Keratinocyte (primary cell): ENCODE data around the gene CXorf66. TPM values are rescaled to one million over a fixed set of nuclear protein-coding genes. Genes with fewer than 3 reads are reported as not detected.

Experiments used
- DNase-seq: peaks from one replicate; pipeline ENCODE4 v3.0.0-alpha.2; 2011; ENCODE audit warnings: low read depth, missing footprints, low spot score
- FAIRE-seq: peaks from 2 replicates; lab custom pipeline; 2011; peaks lifted over from hg19 to GRCh38; lab: Jason Lieb, UNC
- H2AFZ ChIP-seq: 2 replicates; pipeline ENCODE4 v1.6.0; 2012; ENCODE audit warnings: low read length, control low read depth, inconsistent platforms; ENCODE audit not compliant: control insufficient read depth
- H3K27ac ChIP-seq: 2 replicates; pipeline ENCODE4 v1.5.1; 2011; ENCODE audit warnings: low read length; ENCODE audit not compliant: control insufficient read depth, insufficient read depth
- H3K27me3 ChIP-seq: 3 replicates; pipeline ENCODE4 v1.6.0; 2011; ENCODE audit warnings: low read length; ENCODE audit not compliant: control insufficient read depth, insufficient read depth; ENCODE audit errors: extremely low read depth
- H3K36me3 ChIP-seq, 2 experiments: 2 replicates in 1 of 2; 3 replicates in 1 of 2; pipeline ENCODE4 v1.5.1; 2011; ENCODE audit warnings: low read length in 2 of 2, mild to moderate bottlenecking in 1 of 2; ENCODE audit not compliant: control insufficient read depth in 2 of 2, insufficient read depth in 2 of 2; ENCODE audit errors: extremely low read depth in 1 of 2
- H3K4me1 ChIP-seq: 3 replicates; pipeline ENCODE4 v1.5.1; 2011; ENCODE audit warnings: low read length; ENCODE audit not compliant: control insufficient read depth, insufficient read depth; ENCODE audit errors: extremely low read depth
- H3K4me2 ChIP-seq: 3 replicates; pipeline ENCODE4 v1.6.0; 2011; ENCODE audit warnings: low read depth, low read length; ENCODE audit not compliant: control insufficient read depth, insufficient read depth; ENCODE audit errors: extremely low read depth
- H3K4me3 ChIP-seq, 3 experiments: fragments of 200-600 bp in 1 of 3; sonication (generic) in 1 of 3; 2 replicates in 2 of 3; 3 replicates in 1 of 3; pipeline ENCODE4 v1.5.1; 2011 to 2016; ENCODE audit warnings: low read length in 3 of 3, mild to moderate bottlenecking in 3 of 3, control low read depth in 2 of 3, inconsistent platforms in 1 of 3, low read depth in 1 of 3, mixed read lengths in 1 of 3, mixed run types in 1 of 3, moderate library complexity in 1 of 3; ENCODE audit not compliant: control insufficient read depth in 2 of 3, insufficient read depth in 2 of 3; ENCODE audit errors: extremely low read depth in 1 of 3
- H3K79me2 ChIP-seq: 2 replicates; pipeline ENCODE4 v1.6.0; 2012; ENCODE audit warnings: low read length; ENCODE audit not compliant: control insufficient read depth, insufficient read depth
- H3K9ac ChIP-seq: 3 replicates; pipeline ENCODE4 v1.6.0; 2011; ENCODE audit warnings: low read length; ENCODE audit not compliant: control insufficient read depth, insufficient read depth; ENCODE audit errors: extremely low read depth
- H3K9me1 ChIP-seq: 3 replicates; pipeline ENCODE4 v1.6.0; 2011; ENCODE audit warnings: low read length; ENCODE audit not compliant: control insufficient read depth, insufficient read depth; ENCODE audit errors: extremely low read depth
- H3K9me3 ChIP-seq: 2 replicates; pipeline ENCODE4 v1.5.1; 2012; ENCODE audit warnings: low read depth, low read length; ENCODE audit not compliant: control insufficient read depth
- H4K20me1 ChIP-seq: 3 replicates; pipeline ENCODE4 v1.6.0; 2011; ENCODE audit warnings: low read length; ENCODE audit not compliant: control insufficient read depth, insufficient read depth; ENCODE audit errors: extremely low read depth
- EZH2 ChIP-seq: IDR thresholded peaks from one replicate; pipeline ENCODE4 v1.6.1; 2012; ENCODE audit warnings: inconsistent platforms, mild to moderate bottlenecking, low read length, moderate library complexity
- dilution Hi-C: fragments of 300-500 bp; cut with MboI; formaldehyde crosslinking; loops from one replicate; pipeline ENCODE4 v1.7.0; 2020; ENCODE audit warnings: low sequenced_read_pairs; ENCODE audit not compliant: extremely low pct_ligation_motif_present
- polyA plus RNA-seq, 5 experiments: library from polyadenylated mRNA; depleted of rRNA in 3 of 5; stranded (reverse) in 3 of 5; stranded (forward) in 1 of 5; unstranded in 1 of 5; fragments of >200 nt; gene quantifications; 1 replicate in 1 of 5; 2 replicates in 3 of 5; 3 replicates in 1 of 5; pipeline versions ENCODE4 v1.2.1 to v1.2.3, GENCODE V29; 2011 to 2012; ENCODE audit warnings: missing spikeins in 2 of 5, low read depth in 1 of 5, low replicate concordance in 1 of 5
- small RNA-seq, 3 experiments: library from RNA; depleted of rRNA; stranded (forward); fragments of <200 nt; gene quantifications; one replicate each; pipeline ENCODE3, GENCODE V24; 2012; ENCODE audit warnings: low read depth in 3 of 3, low replicate concordance in 1 of 3; ENCODE audit not compliant: insufficient read length in 3 of 3

CXorf66 gene
- polyA plus RNA-seq, 1 donor (not counting 4 experiments of a cell fraction or from before 2014, with no cell fraction given): not detected

- no peaks in the 10 kb centered on the region for H3K36me3 ChIP-seq
- no peaks in the 10 kb centered on the region for H3K9me1 ChIP-seq
- no peak overlapping the region for H2AFZ ChIP-seq
- H3K79me2 ChIP-seq: no peaks in the 10 kb centered on the region
- no peaks in the 10 kb centered on the region for H3K9me3 ChIP-seq
- no peak for DNase-seq
- no peak overlapping the region for H3K4me3 ChIP-seq
- no peaks in the 10 kb centered on the region for H3K4me1 ChIP-seq
- H3K27me3 ChIP-seq: no peaks in the 10 kb centered on the region
- no peak overlapping the region for H3K9ac ChIP-seq
- TF ChIP-seq EZH2: no peak
- no peak for FAIRE-seq
- no peak overlapping the region for H3K27ac ChIP-seq
- no peak overlapping the region for H3K4me2 ChIP-seq
- no peaks in the 10 kb centered on the region for H4K20me1 ChIP-seq
- dilution Hi-C loops: no loop called here
These were observed 59.6 kb downstream of the CXorf66 start for GRCh38 chrX:139905743-139906142.

Small RNA genes within 50 kb of the gene (small RNA-seq; reads per million reads assigned to genes)
- 1.9 to 107 (median 28.4) reads per million in 3 experiments for gene MIR505
- gene RF00425: 0 reads per million in 3 experiments

Other genes with a start within 250 kb of the CXorf66 start
- 7.8 to 14.0 TPM (median 8.3 TPM) in 3 replicates for gene ATP11C, start 32.5 kb downstream of the CXorf66 start, polyA plus RNA-seq